NB4 (cell line): ENCODE results near the gene IRF1.

Experiments used
- DNase-seq: peaks from one replicate; pipeline ENCODE4 v3.0.0; 2010; ENCODE audit warnings: low read depth
- H3K4me3 ChIP-seq: one replicate; pipeline ENCODE4 v1.5.1; 2011; ENCODE audit warnings: mild to moderate bottlenecking, low read depth, low read length, moderate library complexity
- MYC ChIP-seq: IDR thresholded peaks from 2 replicates; pipeline ENCODE4 v1.6.1; 2011; ENCODE audit warnings: low read depth, low read length
- POLR2A ChIP-seq: IDR thresholded peaks from 2 replicates; pipeline ENCODE4 v1.6.1; 2011; ENCODE audit warnings: mild to moderate bottlenecking; ENCODE audit not compliant: insufficient read length; ENCODE audit errors: extremely low read depth
- TF ChIP-seq, protein P1 (sequence below): IDR thresholded peaks from 2 replicates; pipeline ENCODE4 v1.6.1; 2011; ENCODE audit warnings: low read depth, low read length
- TF ChIP-seq, protein P2 (sequence below): IDR thresholded peaks from one replicate; pipeline ENCODE4 v1.5.1; 2012; ENCODE audit warnings: low read depth, low read length

Gene IRF1

DNA sequence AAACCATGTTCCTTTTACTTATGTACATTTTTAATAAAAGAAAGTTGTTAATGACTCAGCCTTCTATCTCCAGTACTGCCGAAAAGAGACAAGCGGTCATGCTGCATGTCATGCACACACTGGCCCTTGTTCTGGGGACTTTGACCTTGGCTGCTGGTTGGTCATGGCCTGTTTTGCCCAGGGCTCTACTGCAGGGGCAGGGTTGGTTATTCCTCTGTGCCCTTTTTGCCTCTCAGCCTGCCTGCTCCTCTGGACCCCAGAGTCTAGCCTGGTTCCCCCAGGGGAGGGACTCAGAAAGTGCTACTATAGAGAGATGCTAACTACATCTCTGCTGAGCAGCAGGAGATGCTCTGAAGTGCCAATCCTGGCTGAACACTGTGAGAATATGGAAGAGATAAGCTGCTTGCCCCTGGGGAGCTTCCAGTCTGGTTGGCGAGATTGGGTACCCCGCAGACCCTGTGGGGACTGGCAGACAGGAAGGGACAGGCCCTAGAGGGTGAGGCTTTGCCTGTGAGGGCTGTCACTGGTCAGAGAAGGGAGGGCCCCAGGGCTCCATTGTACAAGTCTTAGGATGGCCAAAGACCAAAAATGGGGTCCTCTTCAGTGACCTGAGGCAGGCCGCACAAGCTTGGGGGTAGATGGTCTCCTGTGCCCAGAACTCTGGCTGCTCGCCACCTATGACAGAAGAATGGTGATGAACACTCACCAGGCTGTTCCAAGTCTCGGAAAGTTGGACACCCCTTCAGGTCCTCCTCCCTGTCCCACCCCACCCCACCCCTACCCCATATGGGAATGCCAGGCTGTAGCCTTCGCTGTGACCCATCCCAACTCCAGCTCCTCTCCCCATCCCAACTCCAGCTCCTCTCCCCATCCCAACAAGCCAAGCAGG, 14.3 kb downstream of the IRF1 start:
- DNase-seq, result no peak
- TF ChIP-seq, protein P1, sequence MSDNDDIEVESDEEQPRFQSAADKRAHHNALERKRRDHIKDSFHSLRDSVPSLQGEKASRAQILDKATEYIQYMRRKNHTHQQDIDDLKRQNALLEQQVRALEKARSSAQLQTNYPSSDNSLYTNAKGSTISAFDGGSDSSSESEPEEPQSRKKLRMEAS, result no peak
- no peak for TF ChIP-seq POLR2A
- TF ChIP-seq, protein P2, sequence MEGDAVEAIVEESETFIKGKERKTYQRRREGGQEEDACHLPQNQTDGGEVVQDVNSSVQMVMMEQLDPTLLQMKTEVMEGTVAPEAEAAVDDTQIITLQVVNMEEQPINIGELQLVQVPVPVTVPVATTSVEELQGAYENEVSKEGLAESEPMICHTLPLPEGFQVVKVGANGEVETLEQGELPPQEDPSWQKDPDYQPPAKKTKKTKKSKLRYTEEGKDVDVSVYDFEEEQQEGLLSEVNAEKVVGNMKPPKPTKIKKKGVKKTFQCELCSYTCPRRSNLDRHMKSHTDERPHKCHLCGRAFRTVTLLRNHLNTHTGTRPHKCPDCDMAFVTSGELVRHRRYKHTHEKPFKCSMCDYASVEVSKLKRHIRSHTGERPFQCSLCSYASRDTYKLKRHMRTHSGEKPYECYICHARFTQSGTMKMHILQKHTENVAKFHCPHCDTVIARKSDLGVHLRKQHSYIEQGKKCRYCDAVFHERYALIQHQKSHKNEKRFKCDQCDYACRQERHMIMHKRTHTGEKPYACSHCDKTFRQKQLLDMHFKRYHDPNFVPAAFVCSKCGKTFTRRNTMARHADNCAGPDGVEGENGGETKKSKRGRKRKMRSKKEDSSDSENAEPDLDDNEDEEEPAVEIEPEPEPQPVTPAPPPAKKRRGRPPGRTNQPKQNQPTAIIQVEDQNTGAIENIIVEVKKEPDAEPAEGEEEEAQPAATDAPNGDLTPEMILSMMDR, result no peak
- no peak for TF ChIP-seq MYC
- H3K4me3 ChIP-seq, result no peak overlapping the region

DNA sequence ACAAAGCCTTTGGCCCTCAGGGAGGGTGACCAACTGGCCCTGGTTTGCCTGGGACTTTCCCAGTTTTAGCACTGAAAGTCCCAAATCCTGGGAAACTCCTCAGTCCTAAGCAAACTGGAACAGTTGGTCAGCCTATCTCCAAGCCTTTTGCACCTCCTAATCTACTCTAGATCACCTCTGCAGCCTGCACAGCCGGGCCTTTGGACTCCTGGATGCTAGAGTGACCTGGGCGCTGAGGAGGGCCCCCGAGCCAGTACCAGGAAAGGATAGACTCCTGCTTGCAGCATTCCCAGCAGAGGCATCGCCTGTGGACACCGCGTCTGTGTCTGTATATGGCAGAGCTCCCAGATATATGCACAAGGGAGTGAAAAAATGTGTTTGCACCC, 15.1 kb downstream of the IRF1 start:
- TF ChIP-seq, protein P2, result no peak
- TF ChIP-seq POLR2A, result no peak
- TF ChIP-seq, protein P1, result no peak
- TF ChIP-seq MYC, result no peak

DNA sequence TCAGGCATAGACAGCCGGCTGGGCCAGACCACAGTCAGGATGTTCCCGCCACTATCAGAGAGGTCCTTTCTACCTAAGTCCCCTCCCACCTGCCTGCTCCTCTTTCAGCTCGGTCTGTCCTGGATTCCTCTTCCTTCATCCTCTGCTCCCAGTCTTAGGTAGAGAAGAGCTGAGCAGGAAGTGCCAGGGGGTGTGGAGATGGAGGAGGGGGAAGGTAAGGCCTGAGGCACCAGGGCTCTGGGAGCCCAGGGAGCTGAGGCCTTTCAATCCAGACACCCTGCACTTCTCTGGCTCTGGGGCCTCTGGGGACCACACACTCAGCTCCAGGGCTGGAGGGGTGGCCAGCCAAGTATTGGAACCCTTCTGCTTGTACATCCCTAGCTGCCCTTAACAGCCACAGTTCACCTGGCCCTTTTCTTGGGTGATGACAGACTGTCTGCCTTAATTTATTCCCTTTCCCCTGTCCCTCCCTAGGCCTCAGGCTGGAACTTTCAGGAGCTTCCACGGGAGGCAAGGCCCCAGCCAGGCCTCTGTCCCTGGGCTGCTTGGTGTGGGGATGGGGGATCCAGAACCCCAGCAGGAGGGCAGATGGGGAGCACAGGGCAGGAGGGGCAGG, 15.6 kb downstream of the IRF1 start:
- DNase-seq, result no peak
- H3K4me3 ChIP-seq, result no peak overlapping the region
- TF ChIP-seq, protein P1, result no peak
- TF ChIP-seq MYC (no peak), POLR2A (no peak)
- TF ChIP-seq, protein P2, result no peak

More for the DNA sequence above, 15.1 kb downstream of the IRF1 start:
- no peak for DNase-seq
- H3K4me3 ChIP-seq, result no peak overlapping the region

DNA sequence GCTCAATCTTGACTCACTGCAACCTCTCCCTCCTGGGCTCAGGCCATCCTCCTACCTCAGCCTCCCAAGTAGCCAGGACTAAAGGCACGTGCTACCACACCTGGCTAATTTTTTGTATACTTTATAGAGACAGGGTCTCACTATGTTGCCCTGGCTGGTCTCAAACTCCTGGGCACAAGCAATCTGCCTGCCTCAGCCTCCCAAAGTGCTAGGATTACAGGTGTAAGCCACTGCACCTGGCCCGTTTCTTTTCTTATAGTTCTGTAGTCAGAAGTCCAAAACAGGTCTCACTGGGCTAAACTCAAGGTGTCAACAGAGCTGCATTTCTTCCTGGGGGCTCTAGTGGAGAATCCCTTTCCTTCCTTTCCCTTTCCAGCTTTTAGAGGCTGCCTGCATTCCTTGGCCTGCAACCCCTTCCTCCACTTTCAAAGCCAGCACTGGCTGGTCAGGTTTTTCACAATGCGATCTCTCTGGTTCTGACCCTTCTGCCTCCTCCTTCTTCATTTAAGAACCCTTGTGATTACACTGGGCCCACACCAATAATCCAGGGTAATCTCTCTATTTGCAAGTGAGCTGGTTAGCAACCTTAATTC, 16.3 kb downstream of the IRF1 start:
- TF ChIP-seq, protein P1, result no peak
- TF ChIP-seq MYC, result no peak
- TF ChIP-seq, protein P2, result no peak

DNA sequence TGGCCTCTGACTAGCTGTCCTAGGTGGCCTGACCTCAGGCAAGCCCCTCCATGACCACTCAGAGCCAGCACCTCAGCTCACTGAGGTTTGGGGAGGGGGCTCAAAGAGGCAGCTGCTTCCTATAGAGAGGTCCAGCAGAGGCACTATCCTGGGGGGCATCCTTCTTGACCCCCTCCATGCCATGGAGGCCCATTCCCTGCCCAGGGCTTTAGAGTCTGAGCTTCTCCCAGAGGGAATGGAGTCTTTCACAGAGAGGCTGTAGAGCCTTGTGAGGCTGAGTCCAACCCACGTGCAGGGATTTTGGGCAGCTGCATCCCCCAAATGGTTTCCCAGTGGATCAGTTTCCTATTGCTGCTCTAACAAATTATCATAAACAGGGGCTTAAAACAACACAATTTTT, 16.9 kb downstream of the IRF1 start:
- TF ChIP-seq, protein P1, result no peak
- no peak for TF ChIP-seq MYC
- TF ChIP-seq, protein P2, result no peak
- TF ChIP-seq POLR2A, result no peak
- no peak overlapping the region for H3K4me3 ChIP-seq
- DNase-seq, result no peak

More for the DNA sequence above, 16.3 kb downstream of the IRF1 start:
- no peak for DNase-seq
- H3K4me3 ChIP-seq, result no peak overlapping the region
